ENCODE results near the gene PTPRT.

Gene PTPRT

GRCh38 chr20:42894483-42894882 lies 295.2 kb downstream of the PTPRT start:
- DNase-seq (no peak), ATAC-seq (ENCODE audit: insufficient read depth, low read depth) (no peak)
- Histone ChIP-seq H3K9me3 (ENCODE audit: insufficient read depth, low read length, severe bottlenecking) (no peaks in the 10 kb centered on the region), H3K4me1 (ENCODE audit: insufficient read depth, low read length) (no peaks in the 10 kb centered on the region), H4K20me1 (ENCODE audit: insufficient read depth, low read length) (no peaks in the 10 kb centered on the region), H3K4me2 (ENCODE audit: insufficient read depth, low read length) (no peak overlapping the region), H3K27me3 (ENCODE audit: insufficient read depth, low read length, poor library complexity) (no peaks in the 10 kb centered on the region), H3K27ac (ENCODE audit: low read length) (no peak overlapping the region), H2AFZ (ENCODE audit: low read depth, low read length) (no peak overlapping the region), H3K4me3 (ENCODE audit: low read depth in 1 of 2, low read length in 2 of 2) (no peak overlapping the region), H3K9ac (ENCODE audit: low read depth, low read length) (no peak overlapping the region), H3K79me2 (ENCODE audit: insufficient read depth, low read length) (no peaks in the 10 kb centered on the region), H3K36me3 (ENCODE audit: insufficient read depth, low read length) (no peaks in the 10 kb centered on the region)
- TF ChIP-seq CTCF (IDR thresholded peaks at IDR 0.05; ENCODE audit: borderline replicate concordance, extremely low read depth, low read length, poor library complexity, severe bottlenecking) (no peak), EZH2 (IDR thresholded peaks at IDR 0.05; ENCODE audit: borderline replicate concordance, low read depth, low read length, severe bottlenecking) (no peak)

- Histone ChIP-seq H3K4me1 (ENCODE audit: insufficient read depth, low read length) (no peaks in the 10 kb centered on the region), H2AFZ (ENCODE audit: low read depth, low read length) (no peak overlapping the region), H3K27me3 (ENCODE audit: insufficient read depth, low read length, poor library complexity) (no peaks in the 10 kb centered on the region), H3K27ac (ENCODE audit: low read length) (no peak overlapping the region), H4K20me1 (ENCODE audit: insufficient read depth, low read length) (no peaks in the 10 kb centered on the region), H3K9ac (ENCODE audit: low read depth, low read length) (no peak overlapping the region), H3K4me3 (ENCODE audit: low read depth in 1 of 2, low read length in 2 of 2) (no peak overlapping the region), H3K79me2 (ENCODE audit: insufficient read depth, low read length) (no peaks in the 10 kb centered on the region), H3K4me2 (ENCODE audit: insufficient read depth, low read length) (no peak overlapping the region), H3K36me3 (ENCODE audit: insufficient read depth, low read length) (no peaks in the 10 kb centered on the region), H3K9me3 (ENCODE audit: insufficient read depth, low read length, severe bottlenecking) (no peaks in the 10 kb centered on the region)
- ATAC-seq (ENCODE audit: insufficient read depth, low read depth) (no peak), DNase-seq (no peak)
- TF ChIP-seq EZH2 (IDR thresholded peaks at IDR 0.05; ENCODE audit: borderline replicate concordance, low read depth, low read length, severe bottlenecking) (no peak), CTCF (IDR thresholded peaks at IDR 0.05; ENCODE audit: borderline replicate concordance, extremely low read depth, low read length, poor library complexity, severe bottlenecking) (no peak)
Measured at GRCh38 chr20:42889517-42889916, 300.2 kb downstream of the PTPRT start.

GRCh38 chr20:42887281-42887680 lies 302.4 kb downstream of the PTPRT start:
- DNase-seq (no peak), ATAC-seq (ENCODE audit: insufficient read depth, low read depth) (no peak)
- H3K4me3 ChIP-seq (ENCODE audit: low read depth in 1 of 2, low read length in 2 of 2), result no peak overlapping the region
- H3K9me3 ChIP-seq (ENCODE audit: insufficient read depth, low read length, severe bottlenecking), result no peaks in the 10 kb centered on the region
- TF ChIP-seq EZH2 (IDR thresholded peaks at IDR 0.05; ENCODE audit: borderline replicate concordance, low read depth, low read length, severe bottlenecking) (no peak), CTCF (IDR thresholded peaks at IDR 0.05; ENCODE audit: borderline replicate concordance, extremely low read depth, low read length, poor library complexity, severe bottlenecking) (no peak)
- H3K9ac ChIP-seq (ENCODE audit: low read depth, low read length), result no peak overlapping the region
- no peaks in the 10 kb centered on the region for H3K36me3 ChIP-seq (ENCODE audit: insufficient read depth, low read length)
- H3K27ac ChIP-seq (ENCODE audit: low read length), result no peak overlapping the region
- H3K27me3 ChIP-seq (ENCODE audit: insufficient read depth, low read length, poor library complexity), result peaks cover 4% of the 10 kb centered on the region
- no peaks in the 10 kb centered on the region for H3K4me1 ChIP-seq (ENCODE audit: insufficient read depth, low read length)
- no peaks in the 10 kb centered on the region for H3K79me2 ChIP-seq (ENCODE audit: insufficient read depth, low read length)
- H2AFZ ChIP-seq (ENCODE audit: low read depth, low read length), result no peak overlapping the region
- H3K4me2 ChIP-seq (ENCODE audit: insufficient read depth, low read length), result no peak overlapping the region
- H4K20me1 ChIP-seq (ENCODE audit: insufficient read depth, low read length), result no peaks in the 10 kb centered on the region

GRCh38 chr20:42886801-42887200 lies 302.9 kb downstream of the PTPRT start:
- H2AFZ ChIP-seq (ENCODE audit: low read depth, low read length), result no peak overlapping the region
- ATAC-seq (ENCODE audit: insufficient read depth, low read depth), result no peak
- no peak overlapping the region for H3K27ac ChIP-seq (ENCODE audit: low read length)
- H4K20me1 ChIP-seq (ENCODE audit: insufficient read depth, low read length), result no peaks in the 10 kb centered on the region
- peaks cover 4% of the 10 kb centered on the region for H3K27me3 ChIP-seq (ENCODE audit: insufficient read depth, low read length, poor library complexity)
- no peaks in the 10 kb centered on the region for H3K36me3 ChIP-seq (ENCODE audit: insufficient read depth, low read length)
- no peaks in the 10 kb centered on the region for H3K4me1 ChIP-seq (ENCODE audit: insufficient read depth, low read length)
- no peak overlapping the region for H3K9ac ChIP-seq (ENCODE audit: low read depth, low read length)
- TF ChIP-seq CTCF (IDR thresholded peaks at IDR 0.05; ENCODE audit: borderline replicate concordance, extremely low read depth, low read length, poor library complexity, severe bottlenecking) (no peak), EZH2 (IDR thresholded peaks at IDR 0.05; ENCODE audit: borderline replicate concordance, low read depth, low read length, severe bottlenecking) (no peak)
- no peaks in the 10 kb centered on the region for H3K79me2 ChIP-seq (ENCODE audit: insufficient read depth, low read length)
- no peak overlapping the region for H3K4me3 ChIP-seq (ENCODE audit: low read depth in 1 of 2, low read length in 2 of 2)
- no peak for DNase-seq
- H3K4me2 ChIP-seq (ENCODE audit: insufficient read depth, low read length), result no peak overlapping the region
- H3K9me3 ChIP-seq (ENCODE audit: insufficient read depth, low read length, severe bottlenecking), result no peaks in the 10 kb centered on the region
